Measurements from ENCODE around the gene MATN4. TPM values are rescaled to one million over a fixed set of nuclear protein-coding genes. Genes with fewer than 3 reads are reported as not detected.

The MATN4 gene
- total RNA-seq, 1 experiment from 2014 or later: not detected

GRCh38 chr20:45336530-45337366 is 28.6 kb upstream of the MATN4 start:
- Mint-ChIP-seq H3K4me1 (ENCODE audit: insufficient read depth, unreplicated experiment) (peaks cover 50% of the 10 kb centered on the region), H3K27ac (ENCODE audit: low read depth, unreplicated experiment) (peak overlapping the region; percentile 97), H3K4me3 (ENCODE audit: unreplicated experiment) (peak overlapping the region; percentile 45), H3K9me3 (ENCODE audit: unreplicated experiment) (no peaks in the 10 kb centered on the region), H3K27me3 (ENCODE audit: insufficient read depth, unreplicated experiment) (no peaks in the 10 kb centered on the region), H3K36me3 (ENCODE audit: insufficient read depth, unreplicated experiment) (peaks cover 75% of the 10 kb centered on the region)
- DNase-seq (ENCODE audit: unreplicated experiment): peak; percentile 96
- CTCF ChIA-PET: interaction anchor here (0.5 to 4.7 kb wide), 26 partner anchors 10 to 1990 kb away, joined by 3 to 44 read pairs (median 4); partner anchors contain the start of genes PIGT, SDC4 and SYS1
- BruUV-seq (replicated peaks): TSS peak; percentile 96
- intact Hi-C loops (cut with micrococcal nuclease): loop anchor here (1.0 kb wide), 1 partner anchor 27 kb away; the partner anchor contains the start of gene SYS1
- POLR2A ChIA-PET: interaction anchor here (0.5 to 37.4 kb wide), 24 partner anchors 10 to 1370 kb away, joined by 3 to 1328 read pairs (median 4); partner anchors contain the start of genes PCIF1, PIGT, SDC4 and SLPI
- no peak for TF ChIP-seq CTCF (IDR thresholded peaks at IDR 0.05; ENCODE audit: unreplicated experiment)

- POLR2A ChIA-PET: interaction anchor here (0.9 to 37.4 kb wide), 3 partner anchors 12 to 86 kb away, joined by 3 to 1328 read pairs (median 4); partner anchors contain the start of genes PIGT, SDC4 and SYS1
- intact Hi-C loops (cut with micrococcal nuclease): no loop called here
- H3K9me3 Mint-ChIP-seq (ENCODE audit: unreplicated experiment): no peaks in the 10 kb centered on the region
- H3K27me3 Mint-ChIP-seq (ENCODE audit: insufficient read depth, unreplicated experiment): no peaks in the 10 kb centered on the region
- DNase-seq (ENCODE audit: unreplicated experiment): no peak
- no peak overlapping the region for H3K27ac Mint-ChIP-seq (ENCODE audit: low read depth, unreplicated experiment)
- no peak overlapping the region for H3K4me3 Mint-ChIP-seq (ENCODE audit: unreplicated experiment)
- CTCF ChIA-PET: interaction anchor here (0.6 to 1.9 kb wide), 5 partner anchors 10 to 106 kb away, joined by 3 to 7 read pairs (median 4); partner anchors contain the start of gene SYS1
- no peaks in the 10 kb centered on the region for H3K4me1 Mint-ChIP-seq (ENCODE audit: insufficient read depth, unreplicated experiment)
- BruUV-seq (replicated peaks): no TSS peak
- no peak for TF ChIP-seq CTCF (IDR thresholded peaks at IDR 0.05; ENCODE audit: unreplicated experiment)
- H3K36me3 Mint-ChIP-seq (ENCODE audit: insufficient read depth, unreplicated experiment): peaks cover 100% of the 10 kb centered on the region
These were observed 22.4 kb upstream of the MATN4 start for GRCh38 chr20:45330476-45330875.

- DNase-seq (ENCODE audit: unreplicated experiment): no peak
- H3K27me3 Mint-ChIP-seq (ENCODE audit: insufficient read depth, unreplicated experiment): no peaks in the 10 kb centered on the region
- TF ChIP-seq CTCF (IDR thresholded peaks at IDR 0.05; ENCODE audit: unreplicated experiment): no peak
- no peak overlapping the region for H3K4me3 Mint-ChIP-seq (ENCODE audit: unreplicated experiment)
- no peak overlapping the region for H3K27ac Mint-ChIP-seq (ENCODE audit: low read depth, unreplicated experiment)
- no peaks in the 10 kb centered on the region for H3K4me1 Mint-ChIP-seq (ENCODE audit: insufficient read depth, unreplicated experiment)
- no TSS peak for BruUV-seq (replicated peaks)
- CTCF ChIA-PET: interaction anchor here (0.6 to 1.9 kb wide), 6 partner anchors 16 to 456 kb away, joined by 3 to 7 read pairs (median 4); no protein-coding TSS in a partner anchor
- intact Hi-C loops (cut with micrococcal nuclease): no loop called here
- H3K9me3 Mint-ChIP-seq (ENCODE audit: unreplicated experiment): no peaks in the 10 kb centered on the region
- peaks cover 100% of the 10 kb centered on the region for H3K36me3 Mint-ChIP-seq (ENCODE audit: insufficient read depth, unreplicated experiment)
- POLR2A ChIA-PET: interaction anchor here (0.8 to 37.4 kb wide), 3 partner anchors 9 to 86 kb away, joined by 3 to 1328 read pairs (median 4); partner anchors contain the start of genes PIGT, SDC4 and SYS1
These were observed 21.6 kb upstream of the MATN4 start for GRCh38 chr20:45329497-45330319.
